Uterus (tissue), 2 donors: ENCODE measurements around the gene IBTK.
A peak's percentile ranks its signal among the peaks of the same experiment; 100 is the strongest.

Source experiments
- CTCF ChIP-seq, 4 experiments: fragments of 200-600 bp in 2 of 4; fragments of 450-650 bp in 2 of 4; sonication (generic) in 2 of 4; IDR thresholded peaks; one replicate each; pipeline ENCODE4 v1.5.1; 2016 to 2019; ENCODE audit warnings: antibody characterized with exemption in 4 of 4, mild to moderate bottlenecking in 2 of 4, moderate library complexity in 1 of 4
- POLR2A ChIP-seq, 2 donors: fragments of 450-650 bp; IDR thresholded peaks; one replicate each; pipeline ENCODE4 v1.6.1; 2016; ENCODE audit warnings: antibody characterized with exemption in 2 of 2, mild to moderate bottlenecking in 1 of 2, moderate library complexity in 1 of 2

GRCh38 chr6:82178077-82178758 lies 69.3 kb downstream of the IBTK start:
- TF ChIP-seq CTCF (IDR thresholded peaks at IDR 0.05) (peak in 3 of 4 experiments; percentile 28 to 40 (median 31)), POLR2A (IDR thresholded peaks at IDR 0.05) (no peak)
